Measurements from ENCODE around the gene FLNB. TPM values are rescaled to one million over a fixed set of nuclear protein-coding genes. Genes with fewer than 3 reads are reported as not detected.

Gene FLNB
- total and polyA plus RNA-seq, 2 of the 13 experiments (the other 11 are each of a cell fraction or from before 2014, with no cell fraction given) = 106 to 130 TPM

DNA sequence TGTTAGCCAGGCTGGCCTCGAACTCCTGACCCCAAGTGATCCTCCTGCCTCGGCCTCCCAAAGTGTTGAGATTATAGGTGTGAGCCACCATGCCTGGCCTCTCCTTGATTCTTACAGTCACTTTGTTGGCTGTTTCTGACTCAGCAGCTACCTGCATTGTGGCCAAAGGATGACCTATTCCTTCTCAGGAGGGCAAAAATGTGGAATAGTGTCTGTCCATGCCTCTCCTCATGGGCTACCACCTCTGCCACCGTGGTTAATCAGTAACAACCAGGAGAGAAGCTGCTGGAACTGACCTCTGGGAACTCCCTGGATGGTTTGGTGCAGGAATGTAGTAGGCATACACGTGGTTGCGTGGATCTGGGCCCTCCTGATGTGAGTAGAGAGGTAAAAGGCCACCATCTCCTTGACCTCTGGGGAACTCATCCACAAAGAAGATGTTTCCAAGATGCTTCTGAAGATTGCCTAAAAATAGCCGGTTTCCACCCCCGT lies 63.3 kb downstream of the FLNB start (continued):
- TF ChIP-seq, protein P1, sequence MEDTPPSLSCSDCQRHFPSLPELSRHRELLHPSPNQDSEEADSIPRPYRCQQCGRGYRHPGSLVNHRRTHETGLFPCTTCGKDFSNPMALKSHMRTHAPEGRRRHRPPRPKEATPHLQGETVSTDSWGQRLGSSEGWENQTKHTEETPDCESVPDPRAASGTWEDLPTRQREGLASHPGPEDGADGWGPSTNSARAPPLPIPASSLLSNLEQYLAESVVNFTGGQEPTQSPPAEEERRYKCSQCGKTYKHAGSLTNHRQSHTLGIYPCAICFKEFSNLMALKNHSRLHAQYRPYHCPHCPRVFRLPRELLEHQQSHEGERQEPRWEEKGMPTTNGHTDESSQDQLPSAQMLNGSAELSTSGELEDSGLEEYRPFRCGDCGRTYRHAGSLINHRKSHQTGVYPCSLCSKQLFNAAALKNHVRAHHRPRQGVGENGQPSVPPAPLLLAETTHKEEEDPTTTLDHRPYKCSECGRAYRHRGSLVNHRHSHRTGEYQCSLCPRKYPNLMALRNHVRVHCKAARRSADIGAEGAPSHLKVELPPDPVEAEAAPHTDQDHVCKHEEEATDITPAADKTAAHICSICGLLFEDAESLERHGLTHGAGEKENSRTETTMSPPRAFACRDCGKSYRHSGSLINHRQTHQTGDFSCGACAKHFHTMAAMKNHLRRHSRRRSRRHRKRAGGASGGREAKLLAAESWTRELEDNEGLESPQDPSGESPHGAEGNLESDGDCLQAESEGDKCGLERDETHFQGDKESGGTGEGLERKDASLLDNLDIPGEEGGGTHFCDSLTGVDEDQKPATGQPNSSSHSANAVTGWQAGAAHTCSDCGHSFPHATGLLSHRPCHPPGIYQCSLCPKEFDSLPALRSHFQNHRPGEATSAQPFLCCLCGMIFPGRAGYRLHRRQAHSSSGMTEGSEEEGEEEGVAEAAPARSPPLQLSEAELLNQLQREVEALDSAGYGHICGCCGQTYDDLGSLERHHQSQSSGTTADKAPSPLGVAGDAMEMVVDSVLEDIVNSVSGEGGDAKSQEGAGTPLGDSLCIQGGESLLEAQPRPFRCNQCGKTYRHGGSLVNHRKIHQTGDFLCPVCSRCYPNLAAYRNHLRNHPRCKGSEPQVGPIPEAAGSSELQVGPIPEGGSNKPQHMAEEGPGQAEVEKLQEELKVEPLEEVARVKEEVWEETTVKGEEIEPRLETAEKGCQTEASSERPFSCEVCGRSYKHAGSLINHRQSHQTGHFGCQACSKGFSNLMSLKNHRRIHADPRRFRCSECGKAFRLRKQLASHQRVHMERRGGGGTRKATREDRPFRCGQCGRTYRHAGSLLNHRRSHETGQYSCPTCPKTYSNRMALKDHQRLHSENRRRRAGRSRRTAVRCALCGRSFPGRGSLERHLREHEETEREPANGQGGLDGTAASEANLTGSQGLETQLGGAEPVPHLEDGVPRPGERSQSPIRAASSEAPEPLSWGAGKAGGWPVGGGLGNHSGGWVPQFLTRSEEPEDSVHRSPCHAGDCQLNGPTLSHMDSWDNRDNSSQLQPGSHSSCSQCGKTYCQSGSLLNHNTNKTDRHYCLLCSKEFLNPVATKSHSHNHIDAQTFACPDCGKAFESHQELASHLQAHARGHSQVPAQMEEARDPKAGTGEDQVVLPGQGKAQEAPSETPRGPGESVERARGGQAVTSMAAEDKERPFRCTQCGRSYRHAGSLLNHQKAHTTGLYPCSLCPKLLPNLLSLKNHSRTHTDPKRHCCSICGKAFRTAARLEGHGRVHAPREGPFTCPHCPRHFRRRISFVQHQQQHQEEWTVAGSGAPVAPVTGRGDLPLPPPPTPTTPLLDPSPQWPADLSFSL (CRISPR knock-in tag; IDR thresholded peaks at IDR 0.05) = no peak
- no peak for TF ChIP-seq XBP1 (CRISPR knock-in tag; IDR thresholded peaks at IDR 0.05)
- no peak for TF ChIP-seq SIN3B (IDR thresholded peaks at IDR 0.05; ENCODE audit: low read length)
- 0 out of 2 replicates have a peak, but pooled peaks have one; percentile 12 for TF ChIP-seq NFE2L2 (IDR thresholded peaks at IDR 0.05; ENCODE audit: low read length)
- TF ChIP-seq, protein P2, sequence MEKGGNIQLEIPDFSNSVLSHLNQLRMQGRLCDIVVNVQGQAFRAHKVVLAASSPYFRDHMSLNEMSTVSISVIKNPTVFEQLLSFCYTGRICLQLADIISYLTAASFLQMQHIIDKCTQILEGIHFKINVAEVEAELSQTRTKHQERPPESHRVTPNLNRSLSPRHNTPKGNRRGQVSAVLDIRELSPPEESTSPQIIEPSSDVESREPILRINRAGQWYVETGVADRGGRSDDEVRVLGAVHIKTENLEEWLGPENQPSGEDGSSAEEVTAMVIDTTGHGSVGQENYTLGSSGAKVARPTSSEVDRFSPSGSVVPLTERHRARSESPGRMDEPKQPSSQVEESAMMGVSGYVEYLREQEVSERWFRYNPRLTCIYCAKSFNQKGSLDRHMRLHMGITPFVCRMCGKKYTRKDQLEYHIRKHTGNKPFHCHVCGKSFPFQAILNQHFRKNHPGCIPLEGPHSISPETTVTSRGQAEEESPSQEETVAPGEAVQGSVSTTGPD (CRISPR knock-in tag; IDR thresholded peaks at IDR 0.05) = peak; percentile 82; the same call in 1 of the 2 replicates
- no peak for TF ChIP-seq RFX3 (CRISPR knock-in tag; IDR thresholded peaks at IDR 0.05)
- TF ChIP-seq, protein P3, sequence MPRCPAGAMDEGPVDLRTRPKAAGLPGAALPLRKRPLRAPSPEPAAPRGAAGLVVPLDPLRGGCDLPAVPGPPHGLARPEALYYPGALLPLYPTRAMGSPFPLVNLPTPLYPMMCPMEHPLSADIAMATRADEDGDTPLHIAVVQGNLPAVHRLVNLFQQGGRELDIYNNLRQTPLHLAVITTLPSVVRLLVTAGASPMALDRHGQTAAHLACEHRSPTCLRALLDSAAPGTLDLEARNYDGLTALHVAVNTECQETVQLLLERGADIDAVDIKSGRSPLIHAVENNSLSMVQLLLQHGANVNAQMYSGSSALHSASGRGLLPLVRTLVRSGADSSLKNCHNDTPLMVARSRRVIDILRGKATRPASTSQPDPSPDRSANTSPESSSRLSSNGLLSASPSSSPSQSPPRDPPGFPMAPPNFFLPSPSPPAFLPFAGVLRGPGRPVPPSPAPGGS (CRISPR knock-in tag; IDR thresholded peaks at IDR 0.05) = no peak
- peak; percentile 68; the same call in 1 of the 2 replicates for TF ChIP-seq ZMYM4 (CRISPR knock-in tag; IDR thresholded peaks at IDR 0.05)
- no peak for TF ChIP-seq ATF1 (CRISPR knock-in tag; IDR thresholded peaks at IDR 0.05)
- TF ChIP-seq SP5 (CRISPR knock-in tag; IDR thresholded peaks at IDR 0.05; ENCODE audit: borderline replicate concordance, low read depth) = no peak
- TF ChIP-seq, protein P4, sequence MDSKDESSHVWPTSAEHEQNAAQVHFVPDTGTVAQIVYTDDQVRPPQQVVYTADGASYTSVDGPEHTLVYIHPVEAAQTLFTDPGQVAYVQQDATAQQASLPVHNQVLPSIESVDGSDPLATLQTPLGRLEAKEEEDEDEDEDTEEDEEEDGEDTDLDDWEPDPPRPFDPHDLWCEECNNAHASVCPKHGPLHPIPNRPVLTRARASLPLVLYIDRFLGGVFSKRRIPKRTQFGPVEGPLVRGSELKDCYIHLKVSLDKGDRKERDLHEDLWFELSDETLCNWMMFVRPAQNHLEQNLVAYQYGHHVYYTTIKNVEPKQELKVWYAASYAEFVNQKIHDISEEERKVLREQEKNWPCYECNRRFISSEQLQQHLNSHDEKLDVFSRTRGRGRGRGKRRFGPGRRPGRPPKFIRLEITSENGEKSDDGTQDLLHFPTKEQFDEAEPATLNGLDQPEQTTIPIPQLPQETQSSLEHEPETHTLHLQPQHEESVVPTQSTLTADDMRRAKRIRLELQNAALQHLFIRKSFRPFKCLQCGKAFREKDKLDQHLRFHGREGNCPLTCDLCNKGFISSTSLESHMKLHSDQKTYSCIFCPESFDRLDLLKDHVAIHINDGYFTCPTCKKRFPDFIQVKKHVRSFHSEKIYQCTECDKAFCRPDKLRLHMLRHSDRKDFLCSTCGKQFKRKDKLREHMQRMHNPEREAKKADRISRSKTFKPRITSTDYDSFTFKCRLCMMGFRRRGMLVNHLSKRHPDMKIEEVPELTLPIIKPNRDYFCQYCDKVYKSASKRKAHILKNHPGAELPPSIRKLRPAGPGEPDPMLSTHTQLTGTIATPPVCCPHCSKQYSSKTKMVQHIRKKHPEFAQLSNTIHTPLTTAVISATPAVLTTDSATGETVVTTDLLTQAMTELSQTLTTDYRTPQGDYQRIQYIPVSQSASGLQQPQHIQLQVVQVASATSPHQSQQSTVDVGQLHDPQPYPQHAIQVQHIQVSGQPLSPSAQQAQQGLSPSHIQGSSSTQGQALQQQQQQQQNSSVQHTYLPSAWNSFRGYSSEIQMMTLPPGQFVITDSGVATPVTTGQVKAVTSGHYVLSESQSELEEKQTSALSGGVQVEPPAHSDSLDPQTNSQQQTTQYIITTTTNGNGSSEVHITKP (CRISPR knock-in tag; IDR thresholded peaks at IDR 0.05; ENCODE audit: low read depth) = 0 out of 2 replicates have a peak, but pooled peaks have one; percentile 22
- no peak for TF ChIP-seq AHR (CRISPR knock-in tag; IDR thresholded peaks at IDR 0.05)
- no peak for TF ChIP-seq ZNF282 (IDR thresholded peaks at IDR 0.05; ENCODE audit: partially characterized antibody)
- TF ChIP-seq, protein P5, sequence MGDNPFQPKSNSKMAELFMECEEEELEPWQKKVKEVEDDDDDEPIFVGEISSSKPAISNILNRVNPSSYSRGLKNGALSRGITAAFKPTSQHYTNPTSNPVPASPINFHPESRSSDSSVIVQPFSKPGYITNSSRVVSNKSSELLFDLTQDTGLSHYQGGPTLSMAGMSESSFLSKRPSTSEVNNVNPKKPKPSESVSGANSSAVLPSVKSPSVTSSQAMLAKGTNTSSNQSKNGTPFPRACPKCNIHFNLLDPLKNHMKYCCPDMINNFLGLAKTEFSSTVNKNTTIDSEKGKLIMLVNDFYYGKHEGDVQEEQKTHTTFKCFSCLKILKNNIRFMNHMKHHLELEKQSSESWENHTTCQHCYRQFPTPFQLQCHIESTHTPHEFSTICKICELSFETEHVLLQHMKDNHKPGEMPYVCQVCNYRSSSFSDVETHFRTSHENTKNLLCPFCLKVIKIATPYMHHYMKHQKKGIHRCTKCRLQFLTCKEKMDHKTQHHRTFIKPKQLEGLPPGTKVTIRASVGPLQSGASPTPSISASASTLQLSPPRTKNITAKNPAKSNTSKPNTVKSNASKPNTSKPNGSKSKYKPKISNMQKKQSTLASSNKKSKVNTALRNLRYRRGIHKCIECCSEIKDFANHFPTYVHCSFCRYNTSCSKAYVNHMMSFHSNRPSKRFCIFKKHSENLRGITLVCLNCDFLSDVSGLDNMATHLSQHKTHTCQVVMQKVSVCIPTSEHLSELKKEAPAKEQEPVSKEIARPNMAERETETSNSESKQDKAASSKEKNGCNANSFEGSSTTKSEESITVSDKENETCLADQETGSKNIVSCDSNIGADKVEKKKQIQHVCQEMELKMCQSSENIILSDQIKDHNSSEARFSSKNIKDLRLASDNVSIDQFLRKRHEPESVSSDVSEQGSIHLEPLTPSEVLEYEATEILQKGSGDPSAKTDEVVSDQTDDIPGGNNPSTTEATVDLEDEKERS (CRISPR knock-in tag; IDR thresholded peaks at IDR 0.05) = no peak
